SJCRH30 (cell line): ENCODE results near the gene SPOCK1. TPM values are rescaled to one million over a fixed set of nuclear protein-coding genes. Genes with fewer than 3 reads are reported as not detected.
A peak's percentile ranks its signal among the peaks of the same experiment; 100 is the strongest.

ENCODE experiments used
- DNase-seq, 2 experiments: peaks; one replicate each; pipeline ENCODE4 v3.0.0-alpha.2; 2015 to 2020
- H3K27ac ChIP-seq: fragments of 250-450 bp; sonication (Bioruptor Pico); 2 replicates; pipeline ENCODE4 v1.5.1; 2020; ENCODE audit warnings: mild to moderate bottlenecking, moderate library complexity
- H3K27me3 ChIP-seq: fragments of 250-450 bp; sonication (Bioruptor Pico); 2 replicates; pipeline ENCODE4 v1.5.1; 2020; ENCODE audit warnings: mild to moderate bottlenecking, moderate library complexity
- H3K36me3 ChIP-seq: fragments of 250-450 bp; sonication (Bioruptor Pico); 2 replicates; pipeline ENCODE4 v1.5.1; 2020; ENCODE audit warnings: mild to moderate bottlenecking, moderate library complexity
- H3K4me1 ChIP-seq: fragments of 250-450 bp; sonication (Bioruptor Pico); 2 replicates; pipeline ENCODE4 v1.5.1; 2020; ENCODE audit warnings: mild to moderate bottlenecking, moderate library complexity
- H3K4me3 ChIP-seq: fragments of 250-450 bp; sonication (Bioruptor Pico); 2 replicates; pipeline ENCODE4 v1.5.1; 2020; ENCODE audit warnings: mild to moderate bottlenecking, moderate library complexity
- H3K9me3 ChIP-seq: fragments of 250-450 bp; sonication (Bioruptor Pico); replicated peaks from 2 replicates; pipeline ENCODE4 v1.5.1; 2020; ENCODE audit warnings: mild to moderate bottlenecking, moderate library complexity
- total RNA-seq: library from RNA; depleted of rRNA; stranded (reverse); fragments of >200 nt; shearing (Covaris generic); gene quantifications from 2 replicates; pipeline ENCODE4 v1.2.3, GENCODE V29; 2014

SPOCK1 gene
- total RNA-seq, 1 experiment from 2014 or later = 0.06 TPM

DNA sequence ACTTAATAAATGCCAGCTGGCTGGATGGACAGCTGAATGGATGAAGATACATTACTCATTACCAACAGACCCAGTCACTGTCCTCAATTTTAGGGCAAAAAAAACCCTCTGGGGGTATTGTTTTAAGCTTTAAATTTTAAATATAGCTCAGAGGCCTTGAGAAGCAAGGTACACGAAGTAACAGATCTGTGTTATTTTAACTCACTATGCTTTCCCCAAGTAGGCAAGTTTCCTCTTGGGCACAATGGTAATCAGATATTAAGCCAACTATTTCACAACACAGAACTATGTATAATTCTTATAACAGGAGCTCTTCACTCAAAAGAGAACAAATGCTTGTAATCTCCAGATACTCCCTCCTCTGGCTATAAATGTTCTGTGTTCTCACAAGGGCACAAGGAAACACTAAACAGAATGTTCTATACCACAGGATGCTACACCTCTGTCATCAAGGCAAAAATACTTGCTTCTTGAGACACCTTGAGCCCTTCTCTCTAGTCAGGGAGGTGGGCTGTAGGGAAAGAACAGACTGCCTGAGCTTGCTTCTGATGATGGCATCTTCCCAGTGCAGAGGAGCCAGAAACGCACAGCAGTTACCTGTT, 443.8 kb downstream of the SPOCK1 start:
- H3K4me1 ChIP-seq = no peaks in the 10 kb centered on the region
- no peaks in the 10 kb centered on the region for H3K27me3 ChIP-seq
- H3K9me3 ChIP-seq = no peaks in the 10 kb centered on the region
- H3K4me3 ChIP-seq = no peak overlapping the region
- DNase-seq = no peak
- H3K36me3 ChIP-seq = no peaks in the 10 kb centered on the region
- H3K27ac ChIP-seq = no peak overlapping the region

DNA sequence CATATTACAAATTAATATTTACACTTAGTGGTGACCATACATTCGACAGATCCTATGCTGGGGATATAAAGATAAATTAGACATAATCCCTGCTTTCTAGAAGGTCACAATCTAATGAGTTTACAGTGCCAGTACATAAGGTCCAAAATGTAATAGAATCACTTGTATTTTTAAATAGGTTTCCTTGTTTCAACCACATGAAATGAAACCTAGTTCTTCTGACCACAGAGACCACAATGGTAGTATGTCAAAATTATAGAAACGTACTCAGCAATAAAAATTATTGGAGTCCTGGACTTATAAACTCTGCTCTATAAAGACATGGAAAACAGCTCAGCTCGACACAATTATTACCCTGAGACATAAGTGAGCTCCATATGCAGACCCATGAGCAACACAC, 444.3 kb downstream of the SPOCK1 start:
- Histone ChIP-seq H3K4me3 (no peak overlapping the region), H3K4me1 (no peaks in the 10 kb centered on the region), H3K27me3 (no peaks in the 10 kb centered on the region), H3K36me3 (no peaks in the 10 kb centered on the region), H3K9me3 (no peaks in the 10 kb centered on the region), H3K27ac (no peak overlapping the region)
- DNase-seq = no peak

DNA sequence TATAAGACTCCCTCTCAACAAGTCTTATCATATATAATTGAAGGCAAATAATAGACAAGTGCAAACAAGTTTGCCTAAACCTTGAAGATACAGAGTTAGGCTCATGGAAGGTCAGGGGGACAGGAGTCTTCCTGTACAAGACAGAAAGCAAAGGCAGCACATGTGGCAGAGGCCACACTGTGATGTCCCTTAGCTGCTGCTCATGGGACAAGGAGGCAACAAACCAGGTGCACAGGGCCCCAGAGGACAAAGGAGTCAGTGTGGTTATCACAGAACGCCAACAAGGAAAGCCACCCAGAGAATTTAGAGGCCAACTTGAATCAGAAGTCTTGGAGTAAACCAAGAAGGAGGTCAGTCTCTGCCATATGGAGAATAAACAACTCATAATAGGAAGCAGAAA, 444.8 kb downstream of the SPOCK1 start:
- Histone ChIP-seq H3K9me3 (no peaks in the 10 kb centered on the region), H3K27ac (no peak overlapping the region), H3K36me3 (no peaks in the 10 kb centered on the region), H3K4me3 (no peak overlapping the region), H3K27me3 (no peaks in the 10 kb centered on the region), H3K4me1 (no peaks in the 10 kb centered on the region)
- no peak for DNase-seq

DNA sequence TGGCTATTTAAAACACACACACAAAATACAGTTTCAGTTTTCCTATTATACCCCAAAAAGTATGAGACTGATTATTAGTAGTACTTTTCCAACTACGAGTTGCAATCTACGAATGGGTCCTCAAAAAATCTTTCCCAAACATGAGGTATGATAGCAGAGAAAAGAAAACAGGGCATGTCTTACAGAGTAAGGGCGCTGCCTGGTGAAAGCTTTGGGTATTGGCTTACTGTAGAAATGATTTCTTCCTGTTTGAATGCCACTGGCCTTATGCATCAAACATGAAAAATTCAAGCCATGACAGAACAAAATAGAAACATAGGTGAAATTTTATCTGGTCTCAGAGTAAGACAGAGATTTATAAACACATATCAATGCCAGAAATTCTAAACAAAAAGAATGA, 448.0 kb downstream of the SPOCK1 start:
- Histone ChIP-seq H3K27me3 (no peaks in the 10 kb centered on the region), H3K36me3 (no peaks in the 10 kb centered on the region), H3K9me3 (no peaks in the 10 kb centered on the region), H3K4me1 (no peaks in the 10 kb centered on the region), H3K27ac (no peak overlapping the region), H3K4me3 (no peak overlapping the region)
- peak in 1 of 2 experiments; percentile 16 for DNase-seq

DNA sequence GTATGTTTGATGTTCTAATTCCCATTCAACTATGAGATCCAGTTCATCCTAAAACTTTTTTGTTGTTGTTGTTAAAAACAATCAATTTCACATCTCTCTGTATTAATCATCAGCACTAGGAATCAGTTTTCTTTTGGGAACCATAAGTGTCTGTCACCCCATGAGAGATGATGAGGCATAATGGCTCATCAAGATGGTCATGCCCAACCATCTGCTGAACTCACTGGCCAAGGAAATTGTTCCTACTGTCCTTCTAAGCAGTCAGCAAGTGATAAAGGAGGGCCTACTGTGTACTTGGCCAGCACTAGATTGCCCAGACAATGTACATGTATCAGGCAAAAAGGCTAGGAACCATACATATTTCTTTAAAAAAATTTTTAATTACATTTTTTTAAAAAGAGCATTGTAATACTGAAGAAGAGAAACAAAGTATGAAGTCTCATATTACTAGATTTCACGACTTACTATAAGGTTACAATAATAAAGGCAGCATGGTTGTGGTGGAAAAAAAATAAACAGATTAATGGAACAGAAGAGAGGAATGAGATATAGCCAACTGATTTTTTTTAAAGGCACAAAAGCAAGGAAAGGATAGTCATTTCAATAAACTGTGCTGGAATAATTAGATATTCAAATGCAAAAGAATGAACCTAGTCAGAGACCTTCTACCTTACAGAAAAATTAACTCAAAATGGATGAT, 458.3 kb downstream of the SPOCK1 start:
- no peak for DNase-seq
- no peaks in the 10 kb centered on the region for H3K9me3 ChIP-seq
- no peaks in the 10 kb centered on the region for H3K4me1 ChIP-seq
- no peak overlapping the region for H3K4me3 ChIP-seq
- no peaks in the 10 kb centered on the region for H3K27me3 ChIP-seq
- no peak overlapping the region for H3K27ac ChIP-seq
- no peaks in the 10 kb centered on the region for H3K36me3 ChIP-seq

DNA sequence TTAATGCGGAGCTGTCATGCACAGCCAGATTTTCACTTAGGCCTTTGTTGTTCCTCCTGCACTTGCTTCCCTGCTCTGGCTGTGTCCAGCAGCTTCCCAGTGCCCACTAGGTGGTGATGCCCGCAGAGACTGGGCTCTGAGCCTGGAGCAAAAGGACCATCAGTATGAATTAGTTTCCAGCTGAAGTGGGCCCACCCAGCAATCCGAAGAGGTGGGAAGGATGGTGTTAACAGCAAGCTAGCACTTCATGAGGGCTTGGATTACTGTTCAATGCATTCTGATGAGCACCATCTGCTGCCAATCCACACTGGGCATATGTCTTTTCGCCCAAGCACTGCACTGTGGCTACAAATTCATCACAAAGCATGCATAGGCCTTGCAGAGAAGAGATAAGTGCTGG, 459.1 kb downstream of the SPOCK1 start:
- H3K27ac ChIP-seq = no peak overlapping the region
- H3K36me3 ChIP-seq = no peaks in the 10 kb centered on the region
- DNase-seq = no peak
- H3K4me3 ChIP-seq = no peak overlapping the region
- H3K27me3 ChIP-seq = no peaks in the 10 kb centered on the region
- H3K9me3 ChIP-seq = no peaks in the 10 kb centered on the region
- H3K4me1 ChIP-seq = no peaks in the 10 kb centered on the region

DNA sequence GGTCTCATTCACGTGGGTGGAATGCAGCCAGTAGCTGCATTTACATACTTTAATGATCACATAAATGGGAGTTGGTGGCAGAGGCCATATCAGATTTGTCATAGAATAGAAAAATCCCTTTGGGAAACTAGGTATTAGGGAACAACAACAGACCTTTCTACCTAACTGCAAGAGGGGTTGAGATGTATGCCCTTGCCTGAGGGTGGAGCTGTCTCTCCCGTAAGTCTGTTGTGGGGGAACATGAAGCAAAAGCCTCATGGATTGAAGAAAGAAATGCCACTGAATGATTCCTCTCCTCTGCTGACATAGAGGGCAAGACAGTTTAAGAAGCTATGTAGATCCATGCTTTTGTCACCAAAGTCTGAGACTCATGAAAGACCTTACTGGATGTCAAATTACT, 461.3 kb downstream of the SPOCK1 start:
- no peak for DNase-seq
- Histone ChIP-seq H3K9me3 (no peaks in the 10 kb centered on the region), H3K27me3 (no peaks in the 10 kb centered on the region), H3K36me3 (no peaks in the 10 kb centered on the region), H3K27ac (no peak overlapping the region), H3K4me3 (no peak overlapping the region), H3K4me1 (no peaks in the 10 kb centered on the region)

DNA sequence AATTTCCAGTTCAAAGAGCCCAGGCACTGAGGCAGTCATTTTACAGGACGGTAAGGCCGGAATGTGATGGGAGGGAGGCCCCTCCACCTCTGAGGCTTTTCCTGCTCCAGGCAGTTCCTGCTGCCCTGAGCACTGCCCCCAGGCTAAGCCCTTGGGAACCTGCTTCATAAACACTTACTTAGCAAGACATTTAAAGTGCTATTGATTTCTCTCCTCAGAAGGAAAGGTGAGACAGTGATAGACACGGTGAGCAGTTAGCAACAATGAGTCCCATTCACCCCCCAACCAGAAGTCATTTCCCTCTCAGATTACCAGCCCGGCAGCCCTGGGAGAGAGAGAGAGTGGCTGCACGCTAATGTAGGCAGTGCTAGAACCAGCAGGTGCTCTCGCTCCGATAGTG, 462.5 kb downstream of the SPOCK1 start:
- peak in 1 of 2 experiments; percentile 17 for DNase-seq
- Histone ChIP-seq H3K4me1 (no peaks in the 10 kb centered on the region), H3K4me3 (no peak overlapping the region), H3K27me3 (no peaks in the 10 kb centered on the region), H3K27ac (no peak overlapping the region), H3K36me3 (no peaks in the 10 kb centered on the region), H3K9me3 (no peaks in the 10 kb centered on the region)

DNA sequence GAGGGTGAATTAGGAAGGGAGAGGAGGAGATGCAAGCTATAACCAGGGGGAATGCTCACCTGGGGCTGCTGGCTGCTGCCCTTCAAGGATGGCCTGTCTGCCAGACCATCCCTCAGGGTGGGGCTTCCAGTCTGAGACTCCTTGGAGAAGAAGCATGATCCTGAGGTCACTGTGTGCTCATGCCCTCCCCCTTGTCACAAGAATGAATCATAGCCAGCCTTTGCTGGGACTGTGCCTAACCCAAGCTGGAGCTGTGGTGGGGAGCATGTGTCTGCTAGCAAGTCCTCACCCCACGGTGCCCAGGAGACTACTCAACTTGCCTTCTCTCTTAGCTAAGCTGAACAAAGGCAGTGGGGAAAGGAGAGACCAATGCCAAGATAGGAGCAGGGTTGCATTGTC, 463.6 kb downstream of the SPOCK1 start:
- Histone ChIP-seq H3K36me3 (no peaks in the 10 kb centered on the region), H3K4me1 (no peaks in the 10 kb centered on the region), H3K27me3 (no peaks in the 10 kb centered on the region), H3K27ac (no peak overlapping the region), H3K4me3 (no peak overlapping the region), H3K9me3 (no peaks in the 10 kb centered on the region)
- DNase-seq = no peak

DNA sequence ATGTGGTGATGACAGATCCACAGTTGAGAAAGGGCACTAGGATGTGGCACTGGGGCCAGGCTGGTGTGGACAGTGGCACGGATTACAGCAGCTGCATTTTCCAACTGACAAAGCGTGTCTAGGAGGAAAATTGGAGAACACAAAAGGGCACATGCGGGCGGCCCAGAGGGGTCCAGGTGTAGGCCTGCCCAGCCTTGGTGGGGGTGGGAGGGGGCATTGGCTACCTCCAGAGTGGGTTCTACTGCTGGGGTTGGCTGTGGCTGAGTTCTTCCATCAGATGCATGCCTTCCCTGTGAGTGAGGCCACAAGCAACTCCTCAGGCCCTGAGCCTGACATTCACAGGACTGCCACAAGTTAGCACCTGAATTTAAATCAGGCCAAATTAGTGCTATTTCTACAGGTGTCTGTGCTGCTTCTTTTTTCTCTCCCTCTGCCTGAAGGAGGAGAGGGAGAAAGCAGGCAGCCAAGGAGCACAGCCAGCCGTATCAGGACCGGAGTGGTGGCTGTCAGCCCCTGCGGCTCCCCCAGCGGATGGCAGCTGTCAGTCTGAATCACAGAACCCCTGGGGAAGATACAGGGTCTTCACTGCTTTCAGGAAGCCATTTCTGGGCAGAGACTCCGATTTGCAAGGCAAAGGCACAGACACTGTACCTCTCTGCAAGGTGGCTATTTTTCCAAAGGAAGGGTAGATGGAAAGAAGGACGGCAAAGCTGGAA, 464.2 kb downstream of the SPOCK1 start:
- Histone ChIP-seq H3K27me3 (no peaks in the 10 kb centered on the region), H3K36me3 (no peaks in the 10 kb centered on the region), H3K4me1 (no peaks in the 10 kb centered on the region), H3K4me3 (no peak overlapping the region), H3K27ac (no peak overlapping the region), H3K9me3 (no peaks in the 10 kb centered on the region)
- no peak for DNase-seq

DNA sequence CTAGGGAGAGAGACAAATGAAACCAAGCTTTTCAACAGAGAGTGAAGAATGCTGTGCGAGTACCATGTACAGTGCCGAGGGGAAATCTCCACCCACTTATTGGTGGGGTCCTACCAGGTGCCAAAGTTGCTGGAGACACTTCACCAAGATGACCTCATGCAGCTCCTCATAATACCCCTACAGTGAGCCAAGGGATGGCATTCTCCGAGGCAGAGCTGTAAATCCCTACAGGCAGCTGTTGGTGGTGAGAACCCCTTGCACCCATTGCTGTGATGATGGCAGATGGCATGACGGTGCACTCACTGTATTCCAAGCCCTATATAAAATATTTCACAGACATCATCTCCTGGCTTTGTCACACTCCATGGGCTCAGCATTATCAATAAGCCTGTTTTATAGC, 464.9 kb downstream of the SPOCK1 start:
- H3K36me3 ChIP-seq = no peaks in the 10 kb centered on the region
- H3K4me1 ChIP-seq = no peaks in the 10 kb centered on the region
- no peak overlapping the region for H3K27ac ChIP-seq
- no peaks in the 10 kb centered on the region for H3K9me3 ChIP-seq
- no peaks in the 10 kb centered on the region for H3K27me3 ChIP-seq
- no peak for DNase-seq
- H3K4me3 ChIP-seq = no peak overlapping the region

DNA sequence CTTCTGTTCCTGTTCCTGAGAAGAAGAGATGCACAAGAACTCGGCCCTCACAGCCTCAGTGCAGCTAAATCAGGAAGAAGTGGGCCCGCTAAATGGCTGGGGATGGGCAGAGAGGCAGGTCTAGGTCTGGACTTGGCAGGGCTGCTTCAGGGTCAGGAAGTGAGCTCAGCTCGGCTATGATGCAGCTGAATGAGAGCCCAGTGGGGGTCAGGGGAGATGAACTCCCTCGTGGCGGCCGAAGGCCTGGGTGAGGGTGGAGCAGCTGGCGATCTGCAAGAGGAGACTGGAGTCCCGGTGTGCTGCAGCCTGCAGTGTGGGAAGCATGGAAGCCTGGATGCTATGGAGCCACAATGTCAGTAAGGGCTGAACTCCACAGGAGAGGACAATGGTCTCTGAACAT, 466.2 kb downstream of the SPOCK1 start:
- no peak overlapping the region for H3K4me3 ChIP-seq
- no peak for DNase-seq
- H3K36me3 ChIP-seq = no peaks in the 10 kb centered on the region
- H3K9me3 ChIP-seq = no peaks in the 10 kb centered on the region
- no peak overlapping the region for H3K27ac ChIP-seq
- no peaks in the 10 kb centered on the region for H3K27me3 ChIP-seq
- H3K4me1 ChIP-seq = no peaks in the 10 kb centered on the region

DNA sequence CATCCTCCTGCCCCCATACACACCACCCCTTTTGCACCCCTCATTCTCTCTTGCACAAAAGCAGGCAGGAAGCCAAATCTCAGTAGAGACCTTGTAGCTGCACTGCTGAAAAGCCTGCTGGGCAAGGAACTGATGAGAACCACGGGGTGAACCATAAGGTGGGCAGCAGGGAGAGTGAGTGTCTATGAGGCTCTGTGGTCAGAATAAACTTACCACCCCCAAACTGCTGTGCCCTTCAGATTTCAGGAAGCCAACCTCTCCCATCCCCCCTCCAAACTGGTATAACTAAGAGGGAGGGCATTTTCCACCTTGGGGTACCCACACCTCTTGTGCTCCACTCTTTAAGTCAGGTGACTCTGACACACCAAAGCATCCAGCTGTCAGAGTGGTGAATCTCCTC, 471.4 kb downstream of the SPOCK1 start:
- no peaks in the 10 kb centered on the region for H3K36me3 ChIP-seq
- no peak for DNase-seq
- no peaks in the 10 kb centered on the region for H3K27me3 ChIP-seq
- H3K4me1 ChIP-seq = no peaks in the 10 kb centered on the region
- no peak overlapping the region for H3K4me3 ChIP-seq
- H3K9me3 ChIP-seq = no peaks in the 10 kb centered on the region
- no peak overlapping the region for H3K27ac ChIP-seq

DNA sequence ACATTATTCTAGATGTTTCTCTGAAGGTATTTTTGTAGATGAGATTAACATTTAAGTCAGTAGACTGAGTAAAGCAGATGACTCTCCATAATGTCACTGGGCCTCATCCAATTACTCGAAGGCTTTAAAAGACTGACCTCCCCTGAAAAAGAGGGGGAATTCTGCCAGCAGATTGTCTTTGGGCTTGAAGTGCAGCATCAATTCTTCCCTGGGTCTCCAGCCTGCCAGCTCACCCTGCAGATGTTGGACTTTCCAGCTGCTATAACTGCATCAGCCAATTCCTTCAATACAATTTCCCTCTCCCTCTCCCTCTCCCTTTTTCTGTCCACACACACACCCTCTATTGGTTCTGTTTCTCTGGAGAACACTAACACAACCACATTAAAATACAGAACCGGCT, 472.8 kb downstream of the SPOCK1 start:
- H3K27me3 ChIP-seq = no peaks in the 10 kb centered on the region
- H3K4me3 ChIP-seq = no peak overlapping the region
- H3K9me3 ChIP-seq = no peaks in the 10 kb centered on the region
- no peaks in the 10 kb centered on the region for H3K4me1 ChIP-seq
- H3K27ac ChIP-seq = no peak overlapping the region
- no peaks in the 10 kb centered on the region for H3K36me3 ChIP-seq
- DNase-seq = no peak

DNA sequence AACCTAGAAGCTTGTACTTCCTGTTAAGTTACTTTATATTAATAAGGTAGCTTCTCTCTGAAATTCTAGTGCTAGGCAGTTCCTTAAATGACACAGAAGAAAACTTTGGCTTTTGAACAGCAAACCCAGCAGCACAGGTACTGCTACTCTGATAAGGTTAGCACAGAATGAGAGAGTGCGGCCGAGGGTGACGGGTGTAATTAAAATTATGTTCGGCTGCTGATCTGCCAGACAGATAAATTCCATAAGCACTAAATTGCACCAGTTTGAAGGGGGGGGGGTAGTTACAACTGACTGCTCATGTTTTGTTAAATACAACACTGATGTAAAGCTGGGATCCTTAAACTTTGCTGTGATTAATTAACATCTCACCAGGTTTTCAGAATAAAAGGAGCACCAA, 475.1 kb downstream of the SPOCK1 start:
- H3K4me3 ChIP-seq = no peak overlapping the region

More for the DNA sequence above, 475.1 kb downstream of the SPOCK1 start:
- Histone ChIP-seq H3K4me1 (no peaks in the 10 kb centered on the region), H3K36me3 (no peaks in the 10 kb centered on the region), H3K27ac (no peak overlapping the region), H3K27me3 (peaks cover 5% of the 10 kb centered on the region; the same call in 1 of the 2 replicates), H3K9me3 (no peaks in the 10 kb centered on the region)
- DNase-seq = no peak
